Measurements from ENCODE around the gene CEP295NL. TPM values are rescaled to one million over a fixed set of nuclear protein-coding genes. Genes with fewer than 3 reads are reported as not detected.

CEP295NL gene
- total and polyA plus RNA-seq, 2 of the 13 experiments (the other 11 are each of a cell fraction or from before 2014, with no cell fraction given) = not detected

DNA sequence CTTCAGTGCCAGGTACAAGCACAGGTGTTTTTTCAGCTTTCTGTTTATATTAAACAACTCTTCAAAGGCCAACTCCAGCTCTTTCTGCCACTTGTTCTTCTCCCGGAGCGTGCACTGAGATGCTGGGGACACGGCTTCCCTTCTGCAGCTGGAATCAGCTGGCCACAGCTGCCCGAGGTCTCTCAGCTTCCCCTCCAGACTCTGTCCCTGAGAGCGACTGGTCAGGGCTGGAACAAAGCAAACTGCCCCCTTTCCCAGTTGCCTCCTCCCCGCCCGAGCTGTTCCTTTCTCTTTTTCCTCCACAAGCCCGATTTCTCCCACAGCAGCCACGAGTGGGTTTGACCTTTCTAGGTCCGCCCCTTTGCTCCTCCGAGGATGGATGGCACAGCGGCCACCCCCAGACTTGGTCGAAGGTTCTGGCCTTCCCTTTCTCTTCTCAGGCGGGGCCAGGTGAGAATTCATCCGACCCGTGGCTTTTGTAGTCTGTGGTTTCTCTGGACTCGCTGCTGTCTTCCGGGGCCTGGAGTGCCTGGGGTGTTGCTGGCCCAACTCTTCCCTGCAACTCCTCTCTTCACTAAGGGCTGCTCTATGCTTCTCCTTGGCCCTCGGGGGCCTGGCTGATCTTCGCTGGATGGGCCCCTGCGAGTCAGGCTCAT lies 11.5 kb downstream of the CEP295NL start:
- Histone ChIP-seq H3K9me3 (ENCODE audit: low read length) (no peaks in the 10 kb centered on the region), H3K27ac (ENCODE audit: extremely low read length, insufficient read depth, low read length) (no peak overlapping the region), H4K20me1 (ENCODE audit: insufficient read depth, low read length) (no peaks in the 10 kb centered on the region), H3K27me3 (ENCODE audit: control insufficient read depth in 1 of 2, insufficient read depth in 2 of 2, low read length in 2 of 2) (no peaks in the 10 kb centered on the region), H3K36me3 (replicated peaks in 1 of 2; ENCODE audit: control insufficient read depth in 1 of 2, insufficient read depth in 2 of 2, low read length in 2 of 2) (no peaks in the 10 kb centered on the region; a peak in 1 of 5 replicates), H3K4me3 (replicated peaks in 1 of 3; ENCODE audit: insufficient read depth in 1 of 3, low read depth in 2 of 3, low read length in 3 of 3) (no peak overlapping the region), H2AFZ (ENCODE audit: low read length) (no peak overlapping the region), H3K4me2 (ENCODE audit: low read depth, low read length) (no peak overlapping the region), H3K79me2 (ENCODE audit: insufficient read depth, low read length) (no peaks in the 10 kb centered on the region), H3K9ac (ENCODE audit: insufficient read depth, low read depth, low read length) (no peak overlapping the region), H3K4me1 (ENCODE audit: insufficient read depth, low read length) (0 out of 2 replicates have a peak, but pooled peaks cover 6% of the 10 kb centered on the region)
- BruUV-seq (replicated peaks) = no TSS peak
- DNase-seq (ENCODE audit: low spot score) (no peak), FAIRE-seq (no peak), ATAC-seq (no peak)
- no peak for TF ChIP-seq ZNF775 (CRISPR knock-in tag; IDR thresholded peaks at IDR 0.05; ENCODE audit: borderline replicate concordance)
- TF ChIP-seq KLF11 (CRISPR knock-in tag; IDR thresholded peaks at IDR 0.05) = no peak
- no peak for TF ChIP-seq ADNP (CRISPR knock-in tag; IDR thresholded peaks at IDR 0.05)
- no peak for TF ChIP-seq CC2D1A (CRISPR knock-in tag; IDR thresholded peaks at IDR 0.05)
- ChIA-PET POLR2A (interaction anchor here (1.1 kb wide), 1 partner anchor 26 kb away, joined by 4 read pairs; no protein-coding TSS in a partner anchor), CTCF (ENCODE audit: low intra/inter-chr PET ratio, low total read pairs) (no interaction called here)
- in situ Hi-C loops (cut with HindIII; ENCODE audit: extremely low pct_ligation_motif_present, low pct_unique_long_range_greater_than_20kb) (no loop called here), intact Hi-C loops (cut with micrococcal nuclease; ENCODE audit: unreplicated experiment) (no loop called here)
- 90% methylated on average over 21 of the region's 21 CpGs for WGBS (ENCODE audit: low lambda C conversion rate)

- 91% methylated on average over 16 of the region's 16 CpGs for WGBS (ENCODE audit: low lambda C conversion rate)
Measured at GRCh38 chr17:78890498-78890897, 12.5 kb downstream of the CEP295NL start.

More at GRCh38 chr17:78890498-78890897, 12.5 kb downstream of the CEP295NL start:
- BruUV-seq (replicated peaks) = no TSS peak
- DNase-seq (ENCODE audit: low spot score) (no peak), ATAC-seq (no peak), FAIRE-seq (no peak)
- Histone ChIP-seq H3K79me2 (ENCODE audit: insufficient read depth, low read length) (no peaks in the 10 kb centered on the region), H3K27me3 (ENCODE audit: control insufficient read depth in 1 of 2, insufficient read depth in 2 of 2, low read length in 2 of 2) (no peaks in the 10 kb centered on the region), H3K27ac (ENCODE audit: extremely low read length, insufficient read depth, low read length) (no peak overlapping the region), H3K36me3 (replicated peaks in 1 of 2; ENCODE audit: control insufficient read depth in 1 of 2, insufficient read depth in 2 of 2, low read length in 2 of 2) (no peaks in the 10 kb centered on the region; a peak in 1 of 5 replicates), H3K9ac (ENCODE audit: insufficient read depth, low read depth, low read length) (no peak overlapping the region), H2AFZ (ENCODE audit: low read length) (no peak overlapping the region), H3K4me1 (ENCODE audit: insufficient read depth, low read length) (0 out of 2 replicates have a peak, but pooled peaks cover 6% of the 10 kb centered on the region), H4K20me1 (ENCODE audit: insufficient read depth, low read length) (no peaks in the 10 kb centered on the region), H3K4me2 (ENCODE audit: low read depth, low read length) (no peak overlapping the region), H3K9me3 (ENCODE audit: low read length) (no peaks in the 10 kb centered on the region), H3K4me3 (replicated peaks in 1 of 3; ENCODE audit: insufficient read depth in 1 of 3, low read depth in 2 of 3, low read length in 3 of 3) (no peak overlapping the region)
- CTCF ChIA-PET (ENCODE audit: low intra/inter-chr PET ratio, low total read pairs) = no interaction called here
- intact Hi-C loops (cut with micrococcal nuclease; ENCODE audit: unreplicated experiment) = no loop called here
- POLR2A ChIA-PET = no interaction called here
- TF ChIP-seq ZNF646 (CRISPR knock-in tag; IDR thresholded peaks at IDR 0.05) (no peak), BRF2 (CRISPR knock-in tag; IDR thresholded peaks at IDR 0.05) (no peak), ZNF552 (CRISPR knock-in tag; IDR thresholded peaks at IDR 0.05; ENCODE audit: borderline replicate concordance) (no peak)
- TF ChIP-seq, protein P1, sequence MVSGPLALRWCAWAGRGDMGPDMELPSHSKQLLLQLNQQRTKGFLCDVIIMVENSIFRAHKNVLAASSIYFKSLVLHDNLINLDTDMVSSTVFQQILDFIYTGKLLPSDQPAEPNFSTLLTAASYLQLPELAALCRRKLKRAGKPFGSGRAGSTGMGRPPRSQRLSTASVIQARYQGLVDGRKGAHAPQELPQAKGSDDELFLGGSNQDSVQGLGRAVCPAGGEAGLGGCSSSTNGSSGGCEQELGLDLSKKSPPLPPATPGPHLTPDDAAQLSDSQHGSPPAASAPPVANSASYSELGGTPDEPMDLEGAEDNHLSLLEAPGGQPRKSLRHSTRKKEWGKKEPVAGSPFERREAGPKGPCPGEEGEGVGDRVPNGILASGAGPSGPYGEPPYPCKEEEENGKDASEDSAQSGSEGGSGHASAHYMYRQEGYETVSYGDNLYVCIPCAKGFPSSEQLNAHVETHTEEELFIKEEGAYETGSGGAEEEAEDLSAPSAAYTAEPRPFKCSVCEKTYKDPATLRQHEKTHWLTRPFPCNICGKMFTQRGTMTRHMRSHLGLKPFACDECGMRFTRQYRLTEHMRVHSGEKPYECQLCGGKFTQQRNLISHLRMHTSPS (CRISPR knock-in tag; IDR thresholded peaks at IDR 0.05; ENCODE audit: low read depth) = no peak
- in situ Hi-C loops (cut with HindIII; ENCODE audit: extremely low pct_ligation_motif_present, low pct_unique_long_range_greater_than_20kb) = no loop called here

Measured in HepG2 (cell line).